ENCODE measurements around the gene TRHDE.

- TF ChIP-seq SRF (IDR thresholded peaks at IDR 0.05; ENCODE audit: low read depth, low read length) (no peak), TAF1 (CRISPR knock-in tag; IDR thresholded peaks at IDR 0.05) (no peak), ZFP91 (CRISPR knock-in tag; IDR thresholded peaks at IDR 0.05; ENCODE audit: borderline replicate concordance) (no peak), ZIK1 (CRISPR knock-in tag; IDR thresholded peaks at IDR 0.05; ENCODE audit: borderline replicate concordance, low read depth) (no peak), NR2C2 (CRISPR knock-in tag; IDR thresholded peaks at IDR 0.05; ENCODE audit: borderline replicate concordance) (no peak)
Measured at GRCh38 chr12:72295101-72295500, 22.9 kb downstream of the TRHDE start.
